Skeletal muscle tissue (tissue), 4 donors: Measurements from ENCODE around the gene NLK. TPM values are rescaled to one million over a fixed set of nuclear protein-coding genes. Genes with fewer than 3 reads are reported as not detected.

Experiments
- H3K27ac ChIP-seq: one replicate; pipeline ENCODE4 v1.7.0; 2013; ENCODE audit warnings: mild to moderate bottlenecking, low read depth, low read length, inconsistent platforms
- H3K27me3 ChIP-seq, 3 donors: one replicate each; pipeline ENCODE4 v1.7.0; 2013; ENCODE audit warnings: low read length in 3 of 3; ENCODE audit not compliant: control insufficient read depth in 3 of 3, insufficient read depth in 3 of 3
- H3K36me3 ChIP-seq, 3 donors: one replicate each; pipeline ENCODE4 v1.7.0; 2013; ENCODE audit warnings: low read length in 3 of 3; ENCODE audit not compliant: control insufficient read depth in 3 of 3, insufficient read depth in 3 of 3
- H3K4me1 ChIP-seq, 3 donors: one replicate each; pipeline ENCODE4 v1.7.0; 2013; ENCODE audit warnings: low read length in 3 of 3, mild to moderate bottlenecking in 3 of 3; ENCODE audit not compliant: control insufficient read depth in 3 of 3, insufficient read depth in 3 of 3
- H3K4me3 ChIP-seq, 3 donors: one replicate each; pipeline ENCODE4 v1.7.0; 2013; ENCODE audit warnings: low read length in 3 of 3
- H3K9ac ChIP-seq, 3 donors: one replicate each; pipeline ENCODE4 v1.7.0; 2013; ENCODE audit warnings: low read length in 3 of 3, mild to moderate bottlenecking in 3 of 3, moderate library complexity in 2 of 3, low read depth in 1 of 3
- H3K9me3 ChIP-seq, 3 donors: one replicate each; pipeline ENCODE4 v1.7.0; 2013; ENCODE audit warnings: low read length in 3 of 3; ENCODE audit not compliant: control insufficient read depth in 3 of 3
- total RNA-seq: library from RNA; depleted of rRNA; stranded (reverse); fragments of >200 nt; gene quantifications from one replicate; pipeline ENCODE4 v1.2.3, GENCODE V29; 2014
- donor health status: Osteomylitis.

The NLK gene
- total RNA-seq, 1 donor from 2014 or later: 14.6 TPM

DNA sequence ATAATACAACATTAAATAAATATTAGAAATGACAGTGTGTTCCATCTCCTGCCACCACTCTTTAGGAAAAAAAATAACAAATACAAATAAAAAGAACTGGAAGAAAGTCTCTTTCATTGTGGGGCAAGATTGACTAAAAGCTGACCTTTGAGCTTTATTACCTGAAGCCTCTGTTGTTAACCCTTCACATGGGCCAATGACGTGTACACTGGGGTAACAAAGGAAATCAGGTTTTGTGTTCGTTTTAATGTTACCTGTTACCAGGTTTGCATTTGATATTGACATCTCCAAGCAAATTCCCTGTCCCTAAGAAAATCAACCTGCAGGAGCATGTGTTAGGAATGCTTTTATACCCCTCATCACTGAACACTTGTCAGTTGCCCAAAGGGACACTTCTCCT is 39.0 kb downstream of the NLK start:
- no peak overlapping the region for H3K4me3 ChIP-seq
- no peaks in the 10 kb centered on the region for H3K36me3 ChIP-seq
- H3K9me3 ChIP-seq: no peaks in the 10 kb centered on the region
- H3K27me3 ChIP-seq: no peaks in the 10 kb centered on the region
- H3K27ac ChIP-seq: no peak overlapping the region
- H3K9ac ChIP-seq: no peak overlapping the region
- peaks cover 0 to 2% (median 0%) of the 10 kb centered on the region in 3 donors for H3K4me1 ChIP-seq

DNA sequence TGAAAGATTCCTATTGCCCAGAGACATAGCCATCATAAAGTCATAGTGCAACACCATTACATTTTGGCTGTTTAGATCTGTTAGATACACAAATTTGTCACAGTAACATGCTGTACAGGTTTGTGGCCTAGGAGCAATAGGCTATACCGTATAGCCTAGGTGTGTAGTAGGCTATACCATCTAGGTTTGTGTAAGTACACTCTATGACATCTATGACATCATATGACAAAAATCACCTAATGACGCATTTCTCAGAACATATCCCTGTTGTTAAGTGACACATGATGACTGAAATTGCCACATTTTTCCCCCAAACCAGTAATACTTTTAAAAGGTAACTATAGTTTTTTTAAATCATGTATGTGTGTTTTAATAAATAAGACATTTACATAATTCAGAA is 43.3 kb downstream of the NLK start:
- Histone ChIP-seq H3K9me3 (no peaks in the 10 kb centered on the region), H3K27me3 (no peaks in the 10 kb centered on the region), H3K4me3 (no peak overlapping the region), H3K36me3 (no peaks in the 10 kb centered on the region), H3K4me1 (peaks cover 0 to 2% (median 0%) of the 10 kb centered on the region in 3 donors), H3K9ac (no peak overlapping the region), H3K27ac (no peak overlapping the region)

DNA sequence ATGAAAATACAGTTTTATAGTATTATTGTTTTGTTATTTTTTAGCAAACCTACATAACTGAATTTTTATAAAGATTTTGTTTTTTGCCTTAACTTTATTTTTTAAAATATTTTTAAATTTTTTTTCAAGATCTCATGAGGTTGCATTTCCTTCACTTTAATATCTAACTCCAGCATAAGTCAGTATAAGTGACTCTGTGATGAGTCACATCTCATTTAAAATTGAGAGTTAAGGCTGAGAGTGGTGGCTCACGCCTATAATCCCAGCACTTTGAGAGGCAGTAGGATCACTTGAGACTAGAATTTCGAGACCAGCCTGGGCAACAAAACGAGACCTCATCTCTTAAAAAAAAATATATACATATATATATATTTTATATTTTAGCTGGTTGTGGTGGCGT is 44.0 kb downstream of the NLK start:
- Histone ChIP-seq H3K4me1 (peaks cover 0 to 2% (median 0%) of the 10 kb centered on the region in 3 donors), H3K27me3 (no peaks in the 10 kb centered on the region), H3K36me3 (no peaks in the 10 kb centered on the region), H3K9me3 (no peaks in the 10 kb centered on the region), H3K27ac (no peak overlapping the region), H3K9ac (no peak overlapping the region), H3K4me3 (no peak overlapping the region)

DNA sequence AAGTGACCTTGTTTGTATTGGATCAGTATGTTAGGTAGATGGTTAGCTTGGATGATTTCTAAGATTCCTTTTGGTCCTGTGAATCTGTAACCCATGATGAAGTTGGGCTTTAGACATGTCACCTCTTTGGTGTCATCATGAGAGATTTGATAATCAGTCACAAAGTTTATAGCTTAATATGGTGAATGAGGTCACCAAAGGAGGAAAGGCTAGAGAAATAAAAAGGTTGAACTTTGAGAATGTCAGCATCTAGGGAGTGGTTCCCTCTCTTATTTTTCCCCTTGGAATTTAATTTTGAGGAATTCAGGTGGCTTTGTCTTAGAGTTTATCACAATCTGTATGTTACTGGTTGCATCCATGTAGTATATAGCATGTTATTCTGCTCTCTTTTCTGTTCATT is 45.3 kb downstream of the NLK start:
- H3K9ac ChIP-seq: no peak overlapping the region
- H3K36me3 ChIP-seq: no peaks in the 10 kb centered on the region
- H3K27ac ChIP-seq: no peak overlapping the region
- H3K4me3 ChIP-seq: no peak overlapping the region
- H3K27me3 ChIP-seq: no peaks in the 10 kb centered on the region
- H3K4me1 ChIP-seq: no peaks in the 10 kb centered on the region
- no peaks in the 10 kb centered on the region for H3K9me3 ChIP-seq

DNA sequence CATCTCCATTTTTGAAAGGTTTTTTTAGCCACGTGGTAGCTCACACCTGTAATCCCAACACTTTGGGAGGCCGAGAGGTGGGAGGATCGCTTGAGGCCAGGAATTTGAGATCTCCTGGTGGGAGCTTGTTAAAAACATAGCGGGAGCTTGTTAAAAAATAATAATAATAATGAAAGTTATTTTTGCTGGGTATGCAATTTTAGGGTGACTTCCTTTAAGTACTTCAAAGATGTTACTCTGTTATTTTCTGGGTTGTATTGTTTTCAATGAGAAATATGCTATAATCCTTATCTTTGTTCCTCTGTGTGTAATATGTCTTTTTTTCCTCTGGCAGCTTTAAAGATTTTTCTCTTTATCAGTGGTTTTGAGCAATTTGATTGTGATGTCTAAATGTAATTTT is 48.1 kb downstream of the NLK start:
- no peaks in the 10 kb centered on the region for H3K9me3 ChIP-seq
- no peaks in the 10 kb centered on the region for H3K36me3 ChIP-seq

DNA sequence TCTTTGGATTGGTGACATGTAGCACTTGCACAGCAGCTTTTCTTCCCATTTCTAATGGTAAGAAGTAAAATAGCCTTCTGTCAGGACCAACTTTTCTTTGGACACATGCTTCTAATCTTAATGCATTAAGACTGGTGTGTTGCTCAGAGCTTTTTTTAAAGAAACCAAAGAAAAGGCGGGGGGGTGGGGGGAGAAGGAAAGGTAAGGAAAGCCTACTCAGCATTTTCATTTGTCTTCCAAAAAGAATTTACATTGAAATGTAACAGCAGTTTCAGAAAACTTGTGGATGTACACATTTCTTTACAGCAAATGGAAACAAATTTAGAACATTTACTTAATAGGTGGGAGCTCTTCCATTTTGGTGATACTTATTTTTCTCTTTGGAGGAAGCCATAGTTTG is 49.6 kb downstream of the NLK start:
- Histone ChIP-seq H3K27ac (no peak overlapping the region), H3K4me3 (no peak overlapping the region), H3K9me3 (no peaks in the 10 kb centered on the region), H3K36me3 (no peaks in the 10 kb centered on the region), H3K27me3 (no peaks in the 10 kb centered on the region), H3K4me1 (no peaks in the 10 kb centered on the region), H3K9ac (no peak overlapping the region)

More for the DNA sequence above, 48.1 kb downstream of the NLK start:
- Histone ChIP-seq H3K4me3 (no peak overlapping the region), H3K4me1 (no peaks in the 10 kb centered on the region), H3K27me3 (no peaks in the 10 kb centered on the region), H3K27ac (no peak overlapping the region), H3K9ac (no peak overlapping the region)

DNA sequence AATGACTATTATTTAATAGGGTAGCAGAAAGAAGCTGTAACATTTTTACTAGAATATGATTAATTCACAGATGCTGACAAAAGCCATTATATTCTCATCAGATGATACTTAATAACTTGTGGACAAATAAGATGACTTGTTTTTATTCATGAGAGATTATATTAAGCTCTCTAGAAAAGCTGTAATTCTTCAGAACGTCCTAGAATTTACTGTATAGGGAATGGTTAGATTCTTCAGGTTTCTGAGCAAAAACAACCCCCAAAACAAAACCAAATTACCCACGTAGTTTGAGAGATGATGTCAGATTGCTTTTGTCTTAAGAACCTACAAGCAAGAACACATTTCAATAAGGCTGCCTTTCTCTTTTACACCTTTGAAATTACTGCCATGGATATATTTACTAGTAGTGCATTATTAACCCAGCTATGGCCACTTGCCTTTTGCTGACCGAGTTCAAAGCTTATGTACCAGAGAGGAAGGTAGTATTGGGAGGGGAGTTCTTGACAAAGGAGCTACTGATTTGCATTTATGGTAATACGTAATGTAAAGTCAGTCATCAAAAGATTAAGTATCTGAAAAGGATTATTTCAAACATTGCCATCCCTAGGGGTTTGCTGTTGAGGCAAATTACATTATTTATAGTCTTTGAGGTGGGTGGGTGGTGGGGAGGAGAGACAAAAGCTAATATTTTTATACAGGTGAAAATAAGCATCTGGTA is 51.7 kb downstream of the NLK start:
- Histone ChIP-seq H3K27me3 (no peaks in the 10 kb centered on the region), H3K4me1 (peaks cover 0 to 4% (median 0%) of the 10 kb centered on the region in 3 donors), H3K4me3 (no peak overlapping the region), H3K9me3 (no peaks in the 10 kb centered on the region), H3K36me3 (no peaks in the 10 kb centered on the region), H3K27ac (no peak overlapping the region), H3K9ac (no peak overlapping the region)

DNA sequence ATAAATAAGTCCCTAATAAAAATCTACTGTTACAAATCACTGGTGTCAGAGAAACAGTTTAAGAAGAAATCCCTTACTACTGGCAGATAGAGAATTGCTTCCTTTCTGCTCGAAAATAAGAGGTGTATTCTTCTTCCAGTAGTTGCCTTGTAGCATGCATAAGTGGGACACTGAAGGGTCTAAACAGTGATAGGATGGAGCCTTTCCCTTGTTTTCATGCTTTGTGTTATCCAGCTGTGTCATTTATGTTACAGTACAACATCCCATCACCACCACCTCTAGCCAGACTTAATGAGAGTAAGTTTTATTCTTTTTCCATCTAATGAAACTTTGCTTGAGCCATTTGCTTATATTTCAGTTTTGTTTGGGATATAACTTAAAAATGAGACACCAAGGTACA is 54.3 kb downstream of the NLK start:
- no peaks in the 10 kb centered on the region for H3K9me3 ChIP-seq
- H3K36me3 ChIP-seq: no peaks in the 10 kb centered on the region
- peaks cover 0 to 4% (median 0%) of the 10 kb centered on the region in 3 donors for H3K4me1 ChIP-seq
- H3K9ac ChIP-seq: no peak overlapping the region
- H3K27ac ChIP-seq: no peak overlapping the region
- no peak overlapping the region for H3K4me3 ChIP-seq
- no peaks in the 10 kb centered on the region for H3K27me3 ChIP-seq

DNA sequence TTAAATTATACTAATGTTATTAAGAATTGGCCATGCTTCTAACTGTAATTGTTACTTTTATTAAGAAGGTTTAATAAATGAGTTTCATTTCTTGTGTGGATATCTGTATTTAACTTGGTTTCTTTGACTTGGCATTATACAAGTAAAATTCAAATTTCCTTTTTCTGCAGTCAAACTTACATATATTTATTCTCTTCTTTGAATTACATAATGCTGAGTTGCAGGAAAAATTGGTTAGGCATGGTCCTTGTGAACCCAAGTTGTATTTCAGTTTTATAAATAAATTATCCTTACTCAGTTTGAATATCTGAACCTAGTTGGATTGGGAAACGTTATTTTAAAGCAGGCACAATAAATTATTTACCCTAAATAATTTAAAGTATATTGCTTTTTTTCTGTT is 54.8 kb downstream of the NLK start:
- Histone ChIP-seq H3K36me3 (no peaks in the 10 kb centered on the region), H3K27ac (no peak overlapping the region), H3K9ac (no peak overlapping the region), H3K27me3 (no peaks in the 10 kb centered on the region), H3K4me3 (no peak overlapping the region), H3K4me1 (peaks cover 0 to 4% (median 0%) of the 10 kb centered on the region in 3 donors), H3K9me3 (no peaks in the 10 kb centered on the region)

DNA sequence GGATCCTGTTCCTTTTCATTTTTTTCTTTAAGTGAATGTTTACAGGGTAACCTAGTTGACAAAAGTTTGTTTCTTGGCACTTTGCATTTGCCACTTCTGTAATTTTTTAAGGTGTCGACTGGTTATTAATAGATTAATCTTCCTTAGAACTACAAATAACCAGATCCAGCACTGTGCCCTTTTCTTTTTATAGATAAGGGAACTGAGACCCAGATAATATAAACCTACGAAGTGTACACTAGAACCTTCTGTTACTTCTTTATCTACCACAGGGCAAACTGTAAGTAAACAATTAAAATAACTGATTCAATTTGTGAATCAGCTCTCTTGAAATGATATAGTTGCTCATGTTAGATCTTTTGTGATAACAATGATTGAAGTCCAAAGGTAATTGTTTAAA is 55.4 kb downstream of the NLK start:
- no peak overlapping the region for H3K9ac ChIP-seq
- H3K36me3 ChIP-seq: no peaks in the 10 kb centered on the region
- peaks cover 0 to 4% (median 0%) of the 10 kb centered on the region in 3 donors for H3K4me1 ChIP-seq
- no peak overlapping the region for H3K27ac ChIP-seq
- H3K27me3 ChIP-seq: no peaks in the 10 kb centered on the region
- H3K4me3 ChIP-seq: no peak overlapping the region
- H3K9me3 ChIP-seq: no peaks in the 10 kb centered on the region
